Hepatocyte (in vitro differentiated cells): ENCODE results near the gene BAIAP3. TPM values are rescaled to one million over a fixed set of nuclear protein-coding genes. Genes with fewer than 3 reads are reported as not detected.
A peak's percentile ranks its signal among the peaks of the same experiment; 100 is the strongest.

Experiments used
- DNase-seq: peaks from one replicate; pipeline ENCODE4 v3.0.0-alpha.2; 2016; ENCODE audit warnings: low spot score
- H2AFZ ChIP-seq: fragments of 200-600 bp; sonication (generic); 2 replicates; pipeline ENCODE4 v1.6.0; 2016; ENCODE audit warnings: antibody characterized with exemption, mild to moderate bottlenecking
- H3K27ac ChIP-seq: fragments of 200-600 bp; sonication (generic); 2 replicates; pipeline ENCODE4 v1.5.1; 2016; ENCODE audit warnings: mild to moderate bottlenecking
- H3K27me3 ChIP-seq: fragments of 200-600 bp; sonication (generic); 2 replicates; pipeline ENCODE4 v1.6.1; 2016
- H3K36me3 ChIP-seq: fragments of 200-600 bp; sonication (generic); replicated peaks from 2 replicates; pipeline ENCODE4 v1.5.1; 2016; ENCODE audit warnings: low read depth; ENCODE audit not compliant: insufficient read depth
- H3K4me1 ChIP-seq: fragments of 200-600 bp; sonication (generic); 2 replicates; pipeline ENCODE4 v1.5.1; 2016; ENCODE audit warnings: mild to moderate bottlenecking, moderate library complexity; ENCODE audit not compliant: insufficient read depth
- H3K4me2 ChIP-seq: fragments of 200-600 bp; sonication (generic); 2 replicates; pipeline ENCODE4 v1.6.0; 2016
- H3K4me3 ChIP-seq: fragments of 200-600 bp; sonication (generic); 2 replicates; pipeline ENCODE4 v1.5.1; 2016; ENCODE audit warnings: mild to moderate bottlenecking
- H3K79me2 ChIP-seq: fragments of 200-600 bp; sonication (generic); 2 replicates; pipeline ENCODE4 v1.6.0; 2017; ENCODE audit warnings: mild to moderate bottlenecking
- H3K9me2 ChIP-seq: fragments of 200-600 bp; sonication (generic); replicated peaks from 2 replicates; pipeline ENCODE4 v1.6.0; 2017; ENCODE audit warnings: mild to moderate bottlenecking; ENCODE audit not compliant: insufficient read depth
- H3K9me3 ChIP-seq: fragments of 200-600 bp; sonication (generic); 2 replicates; pipeline ENCODE4 v1.5.1; 2016; ENCODE audit warnings: low read depth, mild to moderate bottlenecking
- H4K20me1 ChIP-seq: fragments of 200-600 bp; sonication (generic); 2 replicates; pipeline ENCODE4 v1.6.0; 2016; ENCODE audit warnings: mild to moderate bottlenecking; ENCODE audit not compliant: insufficient read depth, poor library complexity, severe bottlenecking
- CTCF ChIP-seq: fragments of 200-600 bp; sonication (generic); IDR thresholded peaks from 2 replicates; pipeline ENCODE4 v1.5.1; 2016; ENCODE audit warnings: antibody characterized with exemption, mild to moderate bottlenecking; ENCODE audit not compliant: poor library complexity
- EZH2 ChIP-seq: fragments of 200-600 bp; sonication (generic); IDR thresholded peaks from 2 replicates; pipeline ENCODE4 v1.6.1; 2016; ENCODE audit warnings: antibody characterized with exemption, mild to moderate bottlenecking, borderline replicate concordance
- EZH2phosphoT487 ChIP-seq: fragments of 200-600 bp; sonication (generic); IDR thresholded peaks from one replicate; pipeline ENCODE4 v1.6.1; 2018; ENCODE audit warnings: antibody characterized with exemption, mild to moderate bottlenecking, low read depth, moderate library complexity; ENCODE audit not compliant: unreplicated experiment, severe bottlenecking
- WGBS: methylation state at CpG from one replicate; pipeline ENCODE4 v1.1.6; 2016; ENCODE audit warnings: low lambda C conversion rate; ENCODE audit errors: missing lambda C conversion rate; 5-methylcytosine and 5-hydroxymethylcytosine counted together
- polyA plus RNA-seq: library from polyadenylated mRNA; unstranded; fragments of >200 nt; fragmentation: Nextera tagmentation; extraction: Ambion mirVana; gene quantifications from 2 replicates; pipeline ENCODE4 v1.2.1, GENCODE V29; 2016
- total RNA-seq: library from RNA; depleted of rRNA; stranded (reverse); fragments of >200 nt; gene quantifications from 2 replicates; pipeline ENCODE4 v1.2.3, GENCODE V29; 2014

The BAIAP3 gene
- total and polyA plus RNA-seq, 2 experiments from 2014 or later, result 2.4 to 3.0 TPM

GRCh38 chr16:1286513-1287094 lies 46.8 kb upstream of the BAIAP3 start:
- peaks cover 9% of the 10 kb centered on the region for H3K27me3 ChIP-seq
- no peaks in the 10 kb centered on the region for H3K36me3 ChIP-seq
- WGBS, result 92% methylated on average over 24 of the region's 25 CpGs
- H2AFZ ChIP-seq, result no peak overlapping the region
- H4K20me1 ChIP-seq, result no peaks in the 10 kb centered on the region
- no peaks in the 10 kb centered on the region for H3K79me2 ChIP-seq
- no peaks in the 10 kb centered on the region for H3K9me2 ChIP-seq
- no peaks in the 10 kb centered on the region for H3K9me3 ChIP-seq
- H3K27ac ChIP-seq, result no peak overlapping the region
- H3K4me1 ChIP-seq, result peaks cover 8% of the 10 kb centered on the region
- H3K4me3 ChIP-seq, result no peak overlapping the region
- no peak for DNase-seq
- TF ChIP-seq EZH2 (no peak), EZH2phosphoT487 (no peak), CTCF (no peak)
- H3K4me2 ChIP-seq, result no peak overlapping the region

- TF ChIP-seq EZH2phosphoT487 (no peak), CTCF (no peak), EZH2 (no peak)
- H3K4me1 ChIP-seq, result peaks cover 8% of the 10 kb centered on the region
- peaks cover 9% of the 10 kb centered on the region for H3K27me3 ChIP-seq
- no peak overlapping the region for H3K4me2 ChIP-seq
- no peaks in the 10 kb centered on the region for H3K9me3 ChIP-seq
- H4K20me1 ChIP-seq, result no peaks in the 10 kb centered on the region
- WGBS, result 81% methylated on average over 31 of the region's 40 CpGs
- no peak overlapping the region for H2AFZ ChIP-seq
- H3K4me3 ChIP-seq, result no peak overlapping the region
- no peaks in the 10 kb centered on the region for H3K36me3 ChIP-seq
- no peaks in the 10 kb centered on the region for H3K79me2 ChIP-seq
- no peak for DNase-seq
- H3K27ac ChIP-seq, result no peak overlapping the region
- no peaks in the 10 kb centered on the region for H3K9me2 ChIP-seq
Measured at GRCh38 chr16:1287982-1288670, 45.3 kb upstream of the BAIAP3 start.

GRCh38 chr16:1288813-1289476 lies 44.5 kb upstream of the BAIAP3 start:
- no peaks in the 10 kb centered on the region for H3K79me2 ChIP-seq
- no peak overlapping the region for H3K4me2 ChIP-seq
- H3K4me1 ChIP-seq, result peaks cover 8% of the 10 kb centered on the region
- TF ChIP-seq CTCF, result no peak
- no peak for TF ChIP-seq EZH2
- TF ChIP-seq EZH2phosphoT487, result no peak
- no peak overlapping the region for H3K27ac ChIP-seq
- peaks cover 9% of the 10 kb centered on the region for H3K27me3 ChIP-seq
- no peaks in the 10 kb centered on the region for H4K20me1 ChIP-seq
- 48% methylated on average over 16 of the region's 20 CpGs for WGBS
- H3K9me2 ChIP-seq, result no peaks in the 10 kb centered on the region
- H3K9me3 ChIP-seq, result no peaks in the 10 kb centered on the region
- DNase-seq, result peak; percentile 43
- H3K4me3 ChIP-seq, result no peak overlapping the region
- no peak overlapping the region for H2AFZ ChIP-seq
- H3K36me3 ChIP-seq, result no peaks in the 10 kb centered on the region
